OCI-LY1 (cell line): ENCODE measurements around the gene SUPT4H1.

Experiments used
- EZH2 ChIP-seq: fragments of 200-600 bp; sonication (generic), shearing (Covaris generic); IDR thresholded peaks from 2 replicates; pipeline ENCODE4 v1.8.0; 2017; ENCODE audit warnings: borderline replicate concordance, mixed run types, mild to moderate bottlenecking, antibody characterized with exemption, low read length, moderate library complexity, mixed read lengths
- TF ChIP-seq, protein P1 (sequence below): fragments of 200-600 bp; sonication (generic), shearing (Covaris generic); IDR thresholded peaks from 2 replicates; pipeline ENCODE4 v1.5.1; 2017; ENCODE audit warnings: mild to moderate bottlenecking, antibody characterized with exemption, low read length, moderate library complexity, mixed read lengths

DNA sequence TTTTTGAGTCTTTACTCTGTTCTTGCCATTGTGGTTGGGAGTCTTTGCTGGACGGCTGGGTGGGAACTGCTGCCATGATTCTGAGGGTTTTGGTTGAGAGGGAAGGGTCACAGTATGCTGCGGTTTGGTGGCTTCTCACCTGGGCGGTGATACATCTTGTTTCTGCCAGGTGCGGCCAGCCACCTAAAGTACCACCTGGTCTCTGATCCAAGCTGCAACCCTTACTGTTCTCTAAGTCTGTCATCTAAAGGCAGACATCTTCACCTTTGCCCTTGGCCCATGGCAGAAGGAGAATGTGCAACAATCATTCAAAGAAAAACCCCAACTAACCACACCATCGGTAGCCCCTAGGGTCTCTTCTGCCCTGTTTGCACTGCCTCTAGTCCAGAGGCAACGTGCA lies 51.7 kb downstream of the SUPT4H1 start:
- TF ChIP-seq, protein P1, sequence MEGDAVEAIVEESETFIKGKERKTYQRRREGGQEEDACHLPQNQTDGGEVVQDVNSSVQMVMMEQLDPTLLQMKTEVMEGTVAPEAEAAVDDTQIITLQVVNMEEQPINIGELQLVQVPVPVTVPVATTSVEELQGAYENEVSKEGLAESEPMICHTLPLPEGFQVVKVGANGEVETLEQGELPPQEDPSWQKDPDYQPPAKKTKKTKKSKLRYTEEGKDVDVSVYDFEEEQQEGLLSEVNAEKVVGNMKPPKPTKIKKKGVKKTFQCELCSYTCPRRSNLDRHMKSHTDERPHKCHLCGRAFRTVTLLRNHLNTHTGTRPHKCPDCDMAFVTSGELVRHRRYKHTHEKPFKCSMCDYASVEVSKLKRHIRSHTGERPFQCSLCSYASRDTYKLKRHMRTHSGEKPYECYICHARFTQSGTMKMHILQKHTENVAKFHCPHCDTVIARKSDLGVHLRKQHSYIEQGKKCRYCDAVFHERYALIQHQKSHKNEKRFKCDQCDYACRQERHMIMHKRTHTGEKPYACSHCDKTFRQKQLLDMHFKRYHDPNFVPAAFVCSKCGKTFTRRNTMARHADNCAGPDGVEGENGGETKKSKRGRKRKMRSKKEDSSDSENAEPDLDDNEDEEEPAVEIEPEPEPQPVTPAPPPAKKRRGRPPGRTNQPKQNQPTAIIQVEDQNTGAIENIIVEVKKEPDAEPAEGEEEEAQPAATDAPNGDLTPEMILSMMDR: no peak
- TF ChIP-seq EZH2: no peak
